Mucosa of rectum (tissue), 2 donors: ENCODE data around the gene RHBG.

ENCODE experiments used
- H3K27ac ChIP-seq, 2 donors: one replicate each; pipeline ENCODE4 v1.7.0; 2013; ENCODE audit warnings: inconsistent platforms in 2 of 2, low read depth in 2 of 2, low read length in 2 of 2
- H3K27me3 ChIP-seq, 2 donors: one replicate each; pipeline ENCODE4 v1.7.0; 2013; ENCODE audit warnings: low read length in 2 of 2; ENCODE audit not compliant: control insufficient read depth in 2 of 2, insufficient read depth in 2 of 2
- H3K36me3 ChIP-seq, 2 donors: one replicate each; pipeline ENCODE4 v1.7.0; 2013; ENCODE audit warnings: low read length in 2 of 2; ENCODE audit not compliant: control insufficient read depth in 2 of 2, insufficient read depth in 2 of 2
- H3K4me1 ChIP-seq, 2 donors: one replicate each; pipeline ENCODE4 v1.7.0; 2013; ENCODE audit warnings: low read length in 2 of 2, mild to moderate bottlenecking in 1 of 2; ENCODE audit not compliant: control insufficient read depth in 2 of 2, insufficient read depth in 2 of 2
- H3K4me3 ChIP-seq, 2 donors: one replicate each; pipeline ENCODE4 v1.7.0; 2013; ENCODE audit warnings: low read length in 2 of 2
- H3K9ac ChIP-seq, 2 donors: one replicate each; pipeline ENCODE4 v1.7.0; 2013; ENCODE audit warnings: low read length in 2 of 2, low read depth in 1 of 2, mild to moderate bottlenecking in 1 of 2
- H3K9me3 ChIP-seq, 2 donors: one replicate each; pipeline ENCODE4 v1.7.0; 2013; ENCODE audit warnings: low read length in 2 of 2; ENCODE audit not compliant: control insufficient read depth in 2 of 2
- donor health status: healthy.
- donor health status: Normal muscosa, but diverticular disease.

RHBG gene

GRCh38 chr1:156405670-156406069 is 36.7 kb downstream of the RHBG start:
- no peaks in the 10 kb centered on the region for H3K4me1 ChIP-seq
- H3K9ac ChIP-seq, result no peak overlapping the region

GRCh38 chr1:156406251-156406650 is 37.2 kb downstream of the RHBG start:
- Histone ChIP-seq H3K9me3 (no peaks in the 10 kb centered on the region), H3K27ac (no peak overlapping the region), H3K9ac (no peak overlapping the region), H3K4me3 (no peak overlapping the region), H3K36me3 (no peaks in the 10 kb centered on the region), H3K27me3 (peaks cover 18 to 40% of the 10 kb centered on the region in 2 donors), H3K4me1 (no peaks in the 10 kb centered on the region)

More at GRCh38 chr1:156405670-156406069, 36.7 kb downstream of the RHBG start:
- Histone ChIP-seq H3K4me3 (no peak overlapping the region), H3K9me3 (no peaks in the 10 kb centered on the region), H3K27me3 (peaks cover 15 to 35% of the 10 kb centered on the region in 2 donors), H3K36me3 (no peaks in the 10 kb centered on the region), H3K27ac (no peak overlapping the region)

GRCh38 chr1:156407344-156407743 is 38.3 kb downstream of the RHBG start:
- Histone ChIP-seq H3K36me3 (no peaks in the 10 kb centered on the region), H3K4me3 (no peak overlapping the region), H3K9me3 (no peaks in the 10 kb centered on the region), H3K27ac (no peak overlapping the region), H3K27me3 (peaks cover 17 to 37% of the 10 kb centered on the region in 2 donors), H3K9ac (no peak overlapping the region), H3K4me1 (no peaks in the 10 kb centered on the region)

GRCh38 chr1:156407760-156408159 is 38.7 kb downstream of the RHBG start:
- H3K27ac ChIP-seq, result no peak overlapping the region
- no peaks in the 10 kb centered on the region for H3K36me3 ChIP-seq

GRCh38 chr1:156409439-156409838 is 40.4 kb downstream of the RHBG start:
- peaks cover 17 to 37% of the 10 kb centered on the region in 2 donors for H3K27me3 ChIP-seq
- H3K27ac ChIP-seq, result no peak overlapping the region
- H3K9ac ChIP-seq, result no peak overlapping the region

More at GRCh38 chr1:156407760-156408159, 38.7 kb downstream of the RHBG start:
- peaks cover 17 to 37% of the 10 kb centered on the region in 2 donors for H3K27me3 ChIP-seq
- H3K4me3 ChIP-seq, result no peak overlapping the region
- no peak overlapping the region for H3K9ac ChIP-seq
- no peaks in the 10 kb centered on the region for H3K4me1 ChIP-seq
- H3K9me3 ChIP-seq, result no peaks in the 10 kb centered on the region

GRCh38 chr1:156410238-156410637 is 41.2 kb downstream of the RHBG start:
- H3K27me3 ChIP-seq, result peaks cover 13 to 33% of the 10 kb centered on the region in 2 donors
- H3K36me3 ChIP-seq, result no peaks in the 10 kb centered on the region
- H3K9me3 ChIP-seq, result no peaks in the 10 kb centered on the region
- no peak overlapping the region for H3K4me3 ChIP-seq
- no peak overlapping the region for H3K27ac ChIP-seq
- H3K9ac ChIP-seq, result no peak overlapping the region
- H3K4me1 ChIP-seq, result no peaks in the 10 kb centered on the region

More at GRCh38 chr1:156409439-156409838, 40.4 kb downstream of the RHBG start:
- Histone ChIP-seq H3K4me1 (no peaks in the 10 kb centered on the region), H3K4me3 (no peak overlapping the region), H3K36me3 (no peaks in the 10 kb centered on the region), H3K9me3 (no peaks in the 10 kb centered on the region)

GRCh38 chr1:156410740-156411139 is 41.7 kb downstream of the RHBG start:
- Histone ChIP-seq H3K4me3 (no peak overlapping the region), H3K9ac (no peak overlapping the region), H3K4me1 (no peaks in the 10 kb centered on the region), H3K9me3 (no peaks in the 10 kb centered on the region), H3K27me3 (peaks cover 10 to 33% of the 10 kb centered on the region in 2 donors), H3K36me3 (no peaks in the 10 kb centered on the region), H3K27ac (no peak overlapping the region)

GRCh38 chr1:156412653-156413321 is 43.8 kb downstream of the RHBG start:
- H3K9ac ChIP-seq, result no peak overlapping the region
- no peaks in the 10 kb centered on the region for H3K4me1 ChIP-seq
- no peak overlapping the region for H3K27ac ChIP-seq
- no peaks in the 10 kb centered on the region for H3K36me3 ChIP-seq
- no peak overlapping the region for H3K4me3 ChIP-seq
- no peaks in the 10 kb centered on the region for H3K9me3 ChIP-seq
- H3K27me3 ChIP-seq, result peaks cover 19 to 39% of the 10 kb centered on the region in 2 donors

- no peak overlapping the region for H3K27ac ChIP-seq
- H3K4me1 ChIP-seq, result no peaks in the 10 kb centered on the region
- H3K27me3 ChIP-seq, result peaks cover 23 to 39% of the 10 kb centered on the region in 2 donors
- no peak overlapping the region for H3K9ac ChIP-seq
- no peaks in the 10 kb centered on the region for H3K9me3 ChIP-seq
- no peak overlapping the region for H3K4me3 ChIP-seq
- H3K36me3 ChIP-seq, result no peaks in the 10 kb centered on the region
Observed at GRCh38 chr1:156413391-156414246, 44.6 kb downstream of the RHBG start.

- H3K4me1 ChIP-seq, result no peaks in the 10 kb centered on the region
- no peaks in the 10 kb centered on the region for H3K36me3 ChIP-seq
- no peak overlapping the region for H3K27ac ChIP-seq
- H3K9ac ChIP-seq, result no peak overlapping the region
- no peak overlapping the region for H3K4me3 ChIP-seq
- no peaks in the 10 kb centered on the region for H3K9me3 ChIP-seq
- H3K27me3 ChIP-seq, result peaks cover 33 to 41% of the 10 kb centered on the region in 2 donors
Observed at GRCh38 chr1:156414461-156415064, 45.6 kb downstream of the RHBG start.
